Psoas muscle (tissue), 8 donors: ENCODE measurements around the gene LATS2. TPM values are rescaled to one million over a fixed set of nuclear protein-coding genes. Genes with fewer than 3 reads are reported as not detected.
"Not testable (repeated sequence)": the region's sequence is repeated elsewhere in the genome, so short reads cannot be mapped to it uniquely, and the experiment has no call there.

Source experiments
- ATAC-seq, 4 donors: fragments of 200-7000 bp; cut with Tn5 transposase; one replicate each; pipeline ENCODE4 v1.9.1; 2020; ENCODE audit warnings: moderate library complexity in 3 of 4, mild to moderate bottlenecking in 2 of 4
- DNase-seq, 2 donors: peaks; one replicate each; pipeline ENCODE4 v3.0.0-alpha.2; 2020
- H3K27ac ChIP-seq: fragments of 200-600 bp; one replicate; pipeline ENCODE4 v1.8.0; 2022
- H3K27me3 ChIP-seq, 3 donors: fragments of 200-600 bp in 1 of 3; one replicate each; pipeline versions ENCODE4 v1.6.1 to v1.8.0; 2013 to 2022; ENCODE audit warnings: low read length in 2 of 3, mild to moderate bottlenecking in 2 of 3, moderate library complexity in 1 of 3; ENCODE audit not compliant: insufficient read depth in 3 of 3
- H3K36me3 ChIP-seq, 2 donors: fragments of 200-600 bp in 1 of 2; one replicate each; pipeline versions ENCODE4 v1.6.1 to v1.8.0; 2013 to 2022; ENCODE audit warnings: low read depth in 1 of 2, mild to moderate bottlenecking in 1 of 2, moderate library complexity in 1 of 2; ENCODE audit not compliant: insufficient read depth in 1 of 2
- H3K4me1 ChIP-seq: fragments of 200-600 bp; one replicate; pipeline ENCODE4 v1.8.0; 2022
- H3K4me3 ChIP-seq: fragments of 200-600 bp; one replicate; pipeline ENCODE4 v1.8.0; 2022; ENCODE audit warnings: mild to moderate bottlenecking
- H3K9me3 ChIP-seq: fragments of 200-600 bp; one replicate; pipeline ENCODE4 v1.8.0; 2022
- CTCF ChIP-seq: fragments of 200-600 bp; IDR thresholded peaks from one replicate; pipeline ENCODE4 v1.8.0; 2022; ENCODE audit warnings: antibody characterized with exemption
- WGBS, 3 donors: extraction: QIAGEN DNeasy Blood & Tissue Kit; methylation state at CpG; one replicate each; pipeline versions ENCODE4 v1.1.6 to v1.1.7; 2013; 5-methylcytosine and 5-hydroxymethylcytosine counted together
- intact Hi-C, 2 donors: fragments of 100-400 bp; cut with DNase I; formaldehyde crosslinking; loops; one replicate each; pipeline versions ENCODE4 v1.11.0 to v1.14.2; 2022
- polyA plus RNA-seq, 3 donors: library from polyadenylated mRNA; stranded (reverse); fragments of 200-250 nt; gene quantifications; one replicate each; pipeline ENCODE4 v1.2.3, GENCODE V29; 2013
- total RNA-seq, 4 donors: library from RNA; stranded (reverse); fragmentation: NEBNext Ultra II Directional in 2 of 4; extraction: Animal tissue kit (Norgen Biotek cat#: 25700) in 2 of 4; gene quantifications; one replicate each; pipeline versions ENCODE4 v1.2.1 to v1.2.4, GENCODE V29; 2021 to 2023
- donor health status: healthy with polysubstance abuse.
- donor health status: DM: no; HTN: no; CAD: no; lungs with moderate emphysema.
- donor health status: Bipolar disorder and iron deficiency.
- donor health status: healthy.
- donor health status: DM: yes; HTN: yes; CAD: no.
- donor health status: DM: no; HTN: no; CAD: no.
- donor health status: DM: no; HTN: no; CAD: no.
- donor health status: DM: yes; HTN: yes; CAD: no.

Gene LATS2
- total and polyA plus RNA-seq, 7 donors: 6.0 to 27.4 (median 23.7) TPM

GRCh38 chr13:20968745-20969144, 92.6 kb downstream of the LATS2 start:
- Histone ChIP-seq H3K27ac (no peak overlapping the region), H3K9me3 (no peaks in the 10 kb centered on the region), H3K36me3 (peaks cover 0 to 12% of the 10 kb centered on the region in 2 donors), H3K4me1 (no peaks in the 10 kb centered on the region), H3K4me3 (no peak overlapping the region), H3K27me3 (no peaks in the 10 kb centered on the region)
- no peak for DNase-seq
- intact Hi-C loops: loop anchor here in 1 of 2 donors (5.0 kb wide), 1 partner anchor 39 kb away; no protein-coding TSS in a partner anchor
- no peak for TF ChIP-seq CTCF
- WGBS, 3 donors: 53 to 66% (median 54%) methylated on average over 2 of the region's 2 CpGs
- ATAC-seq: no peak

GRCh38 chr13:20967340-20967739, 94.0 kb downstream of the LATS2 start:
- Histone ChIP-seq H3K27ac (no peak overlapping the region), H3K27me3 (no peaks in the 10 kb centered on the region), H3K36me3 (no peaks in the 10 kb centered on the region), H3K4me3 (no peak overlapping the region), H3K9me3 (no peaks in the 10 kb centered on the region), H3K4me1 (no peaks in the 10 kb centered on the region)
- ATAC-seq (no peak), DNase-seq (no peak)
- no peak for TF ChIP-seq CTCF
- intact Hi-C loops: loop anchor here in 1 of 2 donors (5.0 kb wide), 1 partner anchor 40 kb away; no protein-coding TSS in a partner anchor
- WGBS, 3 donors: 76 to 78% (median 77%) methylated on average over 5 of the region's 5 CpGs

GRCh38 chr13:20964904-20965303, 96.5 kb downstream of the LATS2 start:
- peak in 1 of 4 donors; percentile 59 for ATAC-seq

GRCh38 chr13:20961663-20962062, 99.7 kb downstream of the LATS2 start:
- H3K9me3 ChIP-seq, H3K36me3 ChIP-seq, H3K27me3 ChIP-seq, intact Hi-C loops, H3K27ac ChIP-seq, H3K4me1 ChIP-seq, H3K4me3 ChIP-seq, DNase-seq, ATAC-seq: not testable (repeated sequence)
- 77 to 83% (median 82%) methylated on average over 10 of the region's 10 CpGs for WGBS, 3 donors

More at GRCh38 chr13:20964904-20965303, 96.5 kb downstream of the LATS2 start:
- no peaks in the 10 kb centered on the region for H3K27me3 ChIP-seq
- TF ChIP-seq CTCF: no peak
- H3K9me3 ChIP-seq: no peaks in the 10 kb centered on the region
- H3K4me1 ChIP-seq: no peaks in the 10 kb centered on the region
- H3K36me3 ChIP-seq: no peaks in the 10 kb centered on the region
- no peak overlapping the region for H3K4me3 ChIP-seq
- no peak overlapping the region for H3K27ac ChIP-seq
- 62 to 68% (median 67%) methylated on average over 3 of the region's 3 CpGs for WGBS, 3 donors
- intact Hi-C loops: loop anchor here in 1 of 2 donors (5.0 kb wide), 1 partner anchor 42 kb away; no protein-coding TSS in a partner anchor
- DNase-seq: no peak

GRCh38 chr13:20960663-20961309, 100.6 kb downstream of the LATS2 start:
- TF ChIP-seq CTCF: no peak
- ATAC-seq: peak in 3 of 4 donors; percentile 61 to 74 (median 69)
- no peaks in the 10 kb centered on the region for H3K27me3 ChIP-seq
- 28 to 35% (median 34%) methylated on average over 14 of the region's 14 CpGs for WGBS, 3 donors
- H3K4me3 ChIP-seq: peak overlapping the region; percentile 19
- no peak overlapping the region for H3K27ac ChIP-seq
- H3K4me1 ChIP-seq: no peaks in the 10 kb centered on the region
- no peaks in the 10 kb centered on the region for H3K9me3 ChIP-seq
- H3K36me3 ChIP-seq: no peaks in the 10 kb centered on the region
- intact Hi-C loops: no loop called here
- DNase-seq: no peak

- H3K27ac ChIP-seq, H3K9me3 ChIP-seq, ATAC-seq, H3K4me1 ChIP-seq, H3K27me3 ChIP-seq, intact Hi-C loops, DNase-seq, H3K4me3 ChIP-seq, H3K36me3 ChIP-seq: not testable (repeated sequence)
- WGBS, 3 donors: 86 to 97% (median 90%) methylated on average over 10 of the region's 10 CpGs
Measured at GRCh38 chr13:20957049-20957620, 104.3 kb downstream of the LATS2 start.
